K562 (cell line): Measurements from ENCODE around the gene PRDM12. TPM values are rescaled to one million over a fixed set of nuclear protein-coding genes. Genes with fewer than 3 reads are reported as not detected.

Experiments used
- ATAC-seq: fragments of 200-7000 bp; cut with Tn5 transposase; 3 replicates; pipeline ENCODE4 v1.9.1; 2020; ENCODE audit warnings: moderate library complexity
- BruUV-seq: library from RNA; stranded (reverse); fragments of 400-500 nt; replicated peaks from 2 replicates; lab custom pipeline; 2021; lab: Mats Ljungman, UMichigan
- CTCF ChIA-PET: fragments of 300-600 bp; formaldehyde crosslinking; extraction: SDS; loops from one replicate; lab custom pipeline; 2021; ENCODE audit warnings: low intra/inter-chr PET ratio; lab: Yijun Ruan, JAX
- POLR2A ChIA-PET: fragments of 300-600, 350-650 bp; sonication (Branson Sonifier 250); formaldehyde crosslinking; extraction: SDS; loops from one replicate; lab custom pipeline; 2021; ENCODE audit warnings: antibody characterized with exemption, inconsistent platforms; lab: Yijun Ruan, JAX
- DNase-seq, 4 experiments: peaks; one replicate each; pipeline versions ENCODE4 v3.0.0 to v3.0.0-alpha.2; 2011 to 2018; ENCODE audit warnings: low spot score in 3 of 4, mixed read lengths in 3 of 4; ENCODE audit errors: extremely low read depth in 1 of 4
- FAIRE-seq: peaks from 2 replicates; lab custom pipeline; 2011; peaks lifted over from hg19 to GRCh38; lab: Jason Lieb, UNC
- H2AFZ ChIP-seq: 2 replicates; pipeline ENCODE4 v1.6.0; 2011; ENCODE audit warnings: low read depth, low read length, control low read depth, inconsistent platforms
- H3K27ac ChIP-seq: fragments of 200-600 bp; 3 replicates; pipeline ENCODE4 v1.8.0; 2011; ENCODE audit warnings: low read depth, mild to moderate bottlenecking, control low read depth, inconsistent platforms, low read length, moderate library complexity, mixed read lengths; ENCODE audit errors: extremely low read depth
- H3K27me3 ChIP-seq, 2 experiments: fragments of 300-600 bp in 1 of 2; 2 replicates in 1 of 2; 3 replicates in 1 of 2; pipeline versions ENCODE4 v1.6.0 to v1.8.0; 2011; ENCODE audit warnings: inconsistent platforms in 2 of 2, low read length in 2 of 2, mild to moderate bottlenecking in 1 of 2, mixed read lengths in 1 of 2, moderate library complexity in 1 of 2; ENCODE audit not compliant: control insufficient read depth in 2 of 2, insufficient read depth in 2 of 2
- H3K36me3 ChIP-seq: fragments of 300-600 bp; 3 replicates; pipeline ENCODE4 v1.8.0; 2011; ENCODE audit warnings: mild to moderate bottlenecking, low read length, inconsistent platforms; ENCODE audit not compliant: control insufficient read depth, insufficient read depth
- H3K4me1 ChIP-seq, 2 experiments: fragments of 200-600 bp in 1 of 2; replicated peaks in 1 of 2; 2 replicates in 1 of 2; 3 replicates in 1 of 2; pipeline versions ENCODE4 v1.5.1 to v1.8.0; 2011; ENCODE audit warnings: inconsistent platforms in 2 of 2, low read length in 2 of 2, mild to moderate bottlenecking in 1 of 2, mixed read lengths in 1 of 2, moderate library complexity in 1 of 2; ENCODE audit not compliant: control insufficient read depth in 2 of 2, insufficient read depth in 2 of 2
- H3K4me2 ChIP-seq: 2 replicates; pipeline ENCODE4 v1.6.1; 2011; ENCODE audit warnings: low read length, control low read depth, inconsistent platforms, mixed read lengths; ENCODE audit not compliant: insufficient read depth
- H3K4me3 ChIP-seq: fragments of 200-600 bp; sonication (generic), shearing (Covaris generic); 2 replicates; pipeline ENCODE4 v1.5.1; 2016; ENCODE audit warnings: control low read depth, inconsistent platforms
- H3K79me2 ChIP-seq: fragments of 200-600 bp; 3 replicates; pipeline ENCODE4 v1.8.0; 2011; ENCODE audit warnings: low read length, inconsistent platforms; ENCODE audit not compliant: control insufficient read depth, insufficient read depth
- H3K9ac ChIP-seq, 2 experiments: 2 replicates each; pipeline versions ENCODE4 v1.6.0 to v1.6.1; 2011; ENCODE audit warnings: low read depth in 2 of 2, low read length in 2 of 2, control low read depth in 1 of 2, inconsistent platforms in 1 of 2, mild to moderate bottlenecking in 1 of 2, mixed read lengths in 1 of 2; ENCODE audit not compliant: insufficient read depth in 1 of 2
- H3K9me1 ChIP-seq: one replicate; pipeline ENCODE4 v1.6.0; 2011; ENCODE audit warnings: inconsistent platforms, mild to moderate bottlenecking, low read length, moderate library complexity; ENCODE audit not compliant: control insufficient read depth, insufficient read depth
- H3K9me3 ChIP-seq: replicated peaks from 2 replicates; pipeline ENCODE4 v1.5.1; 2011; ENCODE audit warnings: low read depth, low read length, inconsistent platforms; ENCODE audit not compliant: control insufficient read depth, insufficient read depth
- H4K20me1 ChIP-seq: replicated peaks from 2 replicates; pipeline ENCODE4 v1.6.1; 2011; ENCODE audit warnings: low read length, inconsistent platforms, mixed read lengths; ENCODE audit not compliant: control insufficient read depth, insufficient read depth
- ATF7 ChIP-seq: fragments of 450-650 bp; IDR thresholded peaks from 2 replicates; pipeline ENCODE4 v1.7.1; 2014; ENCODE audit warnings: mild to moderate bottlenecking, moderate library complexity
- BCOR ChIP-seq: fragments of 450-650 bp; IDR thresholded peaks from 2 replicates; pipeline ENCODE4 v1.6.1; 2016
- CHAMP1 ChIP-seq: fragments of 450-650 bp; IDR thresholded peaks from 2 replicates; pipeline ENCODE4 v1.6.1; 2016; ENCODE audit warnings: mild to moderate bottlenecking
- CHCHD3 ChIP-seq: fragments of 250-450 bp; sonication (Bioruptor Pico); IDR thresholded peaks from 2 replicates; pipeline ENCODE4 v2.1.2; 2022; ENCODE audit warnings: mild to moderate bottlenecking
- E2F3 ChIP-seq: fragments of 250-450 bp; sonication (Bioruptor Pico); IDR thresholded peaks from 2 replicates; pipeline ENCODE4 v1.4.0; 2020; ENCODE audit warnings: mild to moderate bottlenecking
- FOXM1 ChIP-seq, 2 experiments: fragments of 450-650 bp in 1 of 2; sonication (generic) in 1 of 2; formaldehyde crosslinking in 1 of 2; IDR thresholded peaks; 2 replicates each; pipeline versions ENCODE4 v1.6.1 to v1.9.0; 2017 to 2022; ENCODE audit warnings: low read depth in 2 of 2, mild to moderate bottlenecking in 2 of 2, missing genetic modification reagents in 1 of 2, moderate library complexity in 1 of 2
- MNT ChIP-seq, 2 experiments: fragments of 450-650 bp; conservative IDR thresholded peaks; 2 replicates each; pipeline ENCODE4 v1.6.1; 2017; ENCODE audit warnings: mild to moderate bottlenecking in 2 of 2, moderate library complexity in 2 of 2
- TFE3 ChIP-seq: fragments of 450-650 bp; formaldehyde crosslinking; IDR thresholded peaks from 2 replicates; pipeline ENCODE4 v1.4.0; 2020; ENCODE audit warnings: mild to moderate bottlenecking, mixed read lengths
- USF1 ChIP-seq: sonication (generic); formaldehyde crosslinking; IDR thresholded peaks from 2 replicates; pipeline ENCODE4 v1.9.0; 2022; ENCODE audit warnings: mild to moderate bottlenecking, missing genetic modification reagents
- ZBTB5 ChIP-seq: fragments of 450-650 bp; IDR thresholded peaks from 2 replicates; pipeline ENCODE4 v1.6.1; 2017; ENCODE audit warnings: antibody characterized with exemption
- ZBTB7A ChIP-seq: IDR thresholded peaks from 2 replicates; pipeline ENCODE4 v1.6.1; 2011; ENCODE audit warnings: low read depth, mild to moderate bottlenecking, low read length, moderate library complexity, borderline replicate concordance; ENCODE audit not compliant: control insufficient read depth
- ZC3H11A ChIP-seq: IDR thresholded peaks from 2 replicates; pipeline ENCODE4 v1.6.1; 2012; ENCODE audit warnings: low read depth, low read length, improper control_type of control experiment
- ZNF436 ChIP-seq: fragments of 250-450, 450-650 bp; sonication (Bioruptor Pico); formaldehyde crosslinking; IDR thresholded peaks from 2 replicates; pipeline ENCODE4 v1.7.0; 2020; ENCODE audit warnings: mild to moderate bottlenecking
- WGBS: fragments of 100-300 bp; shearing (Covaris generic); methylation state at CpG from one replicate; pipeline ENCODE4 v1.1.6; 2016; ENCODE audit warnings: low coverage, mixed read lengths; ENCODE audit not compliant: insufficient coverage; ENCODE audit errors: missing lambda C conversion rate; 5-methylcytosine and 5-hydroxymethylcytosine counted together
- in situ Hi-C: fragments of 300-500 bp; cut with MboI; formaldehyde crosslinking; loops from 4 replicates; pipeline ENCODE4 v1.15.0; 2018; ENCODE audit warnings: inconsistent platforms, mixed read lengths
- intact Hi-C: fragments of 100-400 bp; cut with micrococcal nuclease; formaldehyde crosslinking; loops from 2 replicates; pipeline ENCODE4 v1.14.2; 2022
- polyA plus RNA-seq, 8 experiments: library from polyadenylated mRNA; depleted of rRNA in 4 of 8; stranded (reverse) in 5 of 8; unstranded in 3 of 8; fragments of >200 nt; fragmentation: Nextera tagmentation in 2 of 8; fragmentation: Illumina TruSeq in 1 of 8; extraction: Ambion mirVana in 2 of 8; extraction: Trizol in 1 of 8; gene quantifications; 2 replicates each; pipeline versions ENCODE4 v1.2.1 to v1.2.3, GENCODE V29; 2011 to 2014; ENCODE audit warnings: inconsistent platforms in 1 of 8, missing spikeins in 1 of 8
- total RNA-seq, 7 experiments: library from RNA; depleted of rRNA in 6 of 7; stranded (reverse); fragments of >200 nt in 6 of 7; fragmentation: Illumina TruSeq in 2 of 7; extraction: Trizol in 2 of 7; gene quantifications; 2 replicates each; pipeline versions ENCODE4 v1.2.1 to v1.2.3, GENCODE V29; 2011 to 2021; ENCODE audit warnings: low replicate concordance in 1 of 7

PRDM12 gene
- total and polyA plus RNA-seq, 9 of the 15 experiments (the other 6 are each of a cell fraction or from before 2014, with no cell fraction given) = 0.04 to 0.22 (median 0.07) TPM; not detected in 3

GRCh38 chr9:130627051-130627450 lies 37.3 kb upstream of the PRDM12 start:
- DNase-seq = no peak
- ChIA-PET CTCF (no interaction called here), POLR2A (interaction anchor here (0.7 kb wide), 1 partner anchor 415 kb away, joined by 3 read pairs; no protein-coding TSS in a partner anchor)
- peaks cover 90% of the 10 kb centered on the region; the same call in 2 of the 3 replicates for H3K36me3 ChIP-seq
- H3K9me1 ChIP-seq = no peaks in the 10 kb centered on the region
- no peak overlapping the region for H3K4me2 ChIP-seq
- H3K9me3 ChIP-seq = no peaks in the 10 kb centered on the region
- 97% methylated on average over 8 of the region's 10 CpGs for WGBS
- intact Hi-C loops (no loop called here), in situ Hi-C loops (no loop called here)
- no peak for TF ChIP-seq ZBTB7A
- TF ChIP-seq CHCHD3 (CRISPR knock-in tag) = no peak
- TF ChIP-seq FOXM1 (IDR thresholded peaks at IDR 0.05; ENCODE audit: low read depth) = no peak
- no peak for TF ChIP-seq FOXM1 (CRISPR knock-in tag; IDR thresholded peaks at IDR 0.05; ENCODE audit: low read depth)
- no peak for TF ChIP-seq USF1 (CRISPR knock-in tag)
- TF ChIP-seq ZC3H11A = no peak
- TF ChIP-seq E2F3 (CRISPR knock-in tag) = no peak
- TF ChIP-seq CHAMP1 = no peak
- TF ChIP-seq ATF7 = no peak
- no peak for TF ChIP-seq ZBTB5
- no peak for TF ChIP-seq TFE3 (CRISPR knock-in tag)
- no peak for TF ChIP-seq BCOR
- no peak for TF ChIP-seq MNT (conservative IDR thresholded peaks at IDR 0.05)
- TF ChIP-seq ZNF436 (CRISPR knock-in tag) = no peak
- H3K79me2 ChIP-seq = no peaks in the 10 kb centered on the region
- peaks cover 9% of the 10 kb centered on the region for H4K20me1 ChIP-seq
- H3K4me1 ChIP-seq = no peaks in the 10 kb centered on the region
- no peak overlapping the region for H3K27ac ChIP-seq
- H2AFZ ChIP-seq = no peak overlapping the region
- no peak for FAIRE-seq
- BruUV-seq = no TSS peak
- no peak overlapping the region for H3K4me3 ChIP-seq
- ATAC-seq = no peak
- no peaks in the 10 kb centered on the region for H3K27me3 ChIP-seq
- H3K9ac ChIP-seq = no peak overlapping the region
